Measurements from ENCODE around the gene QRFP.

- TF ChIP-seq BCL11A (IDR thresholded peaks at IDR 0.05; ENCODE audit: low read depth in 2 of 2, low read length in 2 of 2) (no peak), TEAD4 (IDR thresholded peaks at IDR 0.05; ENCODE audit: low read depth, low read length) (no peak), EZH2 (IDR thresholded peaks at IDR 0.05; ENCODE audit: low read depth, low read length, severe bottlenecking) (no peak), RAD21 (IDR thresholded peaks at IDR 0.05 in 1 of 2, conservative IDR thresholded peaks at IDR 0.05 in 1 of 2; ENCODE audit: low read depth in 2 of 2, low read length in 2 of 2) (no peak), EGR1 (IDR thresholded peaks at IDR 0.05; ENCODE audit: borderline replicate concordance, low read depth, low read length) (no peak), CEBPB (IDR thresholded peaks at IDR 0.05; ENCODE audit: low read depth, low read length) (no peak)
Observed at GRCh38 chr9:130885484-130886375, 10.9 kb downstream of the QRFP start.

All from H1 (cell line).